Keratinocyte (primary cell): Measurements from ENCODE around the gene MLLT3. TPM values are rescaled to one million over a fixed set of nuclear protein-coding genes. Genes with fewer than 3 reads are reported as not detected.

ENCODE experiments used
- DNase-seq: peaks from one replicate; pipeline ENCODE4 v3.0.0-alpha.2; 2011; ENCODE audit warnings: low read depth, missing footprints, low spot score
- FAIRE-seq: peaks from 2 replicates; lab custom pipeline; 2011; peaks lifted over from hg19 to GRCh38; lab: Jason Lieb, UNC
- H2AFZ ChIP-seq: 2 replicates; pipeline ENCODE4 v1.6.0; 2012; ENCODE audit warnings: low read length, control low read depth, inconsistent platforms; ENCODE audit not compliant: control insufficient read depth
- H3K27ac ChIP-seq: 2 replicates; pipeline ENCODE4 v1.5.1; 2011; ENCODE audit warnings: low read length; ENCODE audit not compliant: control insufficient read depth, insufficient read depth
- H3K27me3 ChIP-seq: 3 replicates; pipeline ENCODE4 v1.6.0; 2011; ENCODE audit warnings: low read length; ENCODE audit not compliant: control insufficient read depth, insufficient read depth; ENCODE audit errors: extremely low read depth
- H3K36me3 ChIP-seq, 2 experiments: 2 replicates in 1 of 2; 3 replicates in 1 of 2; pipeline ENCODE4 v1.5.1; 2011; ENCODE audit warnings: low read length in 2 of 2, mild to moderate bottlenecking in 1 of 2; ENCODE audit not compliant: control insufficient read depth in 2 of 2, insufficient read depth in 2 of 2; ENCODE audit errors: extremely low read depth in 1 of 2
- H3K4me1 ChIP-seq: 3 replicates; pipeline ENCODE4 v1.5.1; 2011; ENCODE audit warnings: low read length; ENCODE audit not compliant: control insufficient read depth, insufficient read depth; ENCODE audit errors: extremely low read depth
- H3K4me2 ChIP-seq: 3 replicates; pipeline ENCODE4 v1.6.0; 2011; ENCODE audit warnings: low read depth, low read length; ENCODE audit not compliant: control insufficient read depth, insufficient read depth; ENCODE audit errors: extremely low read depth
- H3K4me3 ChIP-seq, 3 experiments: fragments of 200-600 bp in 1 of 3; sonication (generic) in 1 of 3; 2 replicates in 2 of 3; 3 replicates in 1 of 3; pipeline ENCODE4 v1.5.1; 2011 to 2016; ENCODE audit warnings: low read length in 3 of 3, mild to moderate bottlenecking in 3 of 3, control low read depth in 2 of 3, inconsistent platforms in 1 of 3, low read depth in 1 of 3, mixed read lengths in 1 of 3, mixed run types in 1 of 3, moderate library complexity in 1 of 3; ENCODE audit not compliant: control insufficient read depth in 2 of 3, insufficient read depth in 2 of 3; ENCODE audit errors: extremely low read depth in 1 of 3
- H3K79me2 ChIP-seq: 2 replicates; pipeline ENCODE4 v1.6.0; 2012; ENCODE audit warnings: low read length; ENCODE audit not compliant: control insufficient read depth, insufficient read depth
- H3K9ac ChIP-seq: 3 replicates; pipeline ENCODE4 v1.6.0; 2011; ENCODE audit warnings: low read length; ENCODE audit not compliant: control insufficient read depth, insufficient read depth; ENCODE audit errors: extremely low read depth
- H3K9me1 ChIP-seq: 3 replicates; pipeline ENCODE4 v1.6.0; 2011; ENCODE audit warnings: low read length; ENCODE audit not compliant: control insufficient read depth, insufficient read depth; ENCODE audit errors: extremely low read depth
- H3K9me3 ChIP-seq: 2 replicates; pipeline ENCODE4 v1.5.1; 2012; ENCODE audit warnings: low read depth, low read length; ENCODE audit not compliant: control insufficient read depth
- H4K20me1 ChIP-seq: 3 replicates; pipeline ENCODE4 v1.6.0; 2011; ENCODE audit warnings: low read length; ENCODE audit not compliant: control insufficient read depth, insufficient read depth; ENCODE audit errors: extremely low read depth
- CTCF ChIP-seq, 3 experiments: IDR thresholded peaks in 1 of 3; conservative IDR thresholded peaks in 1 of 3; optimal IDR thresholded peaks in 1 of 3; 2 replicates in 2 of 3; 3 replicates in 1 of 3; pipeline versions ENCODE3 to v1.5.1; 2011; ENCODE audit warnings: low read length in 3 of 3, mild to moderate bottlenecking in 3 of 3, moderate library complexity in 2 of 3, control low read depth in 1 of 3, inconsistent platforms in 1 of 3; ENCODE audit not compliant: insufficient read depth in 2 of 3; ENCODE audit errors: extremely low read depth in 1 of 3
- EZH2 ChIP-seq: IDR thresholded peaks from one replicate; pipeline ENCODE4 v1.6.1; 2012; ENCODE audit warnings: inconsistent platforms, mild to moderate bottlenecking, low read length, moderate library complexity
- dilution Hi-C: fragments of 300-500 bp; cut with MboI; formaldehyde crosslinking; loops from one replicate; pipeline ENCODE4 v1.7.0; 2020; ENCODE audit warnings: low sequenced_read_pairs; ENCODE audit not compliant: extremely low pct_ligation_motif_present
- polyA plus RNA-seq, 5 experiments: library from polyadenylated mRNA; depleted of rRNA in 3 of 5; stranded (reverse) in 3 of 5; stranded (forward) in 1 of 5; unstranded in 1 of 5; fragments of >200 nt; gene quantifications; 1 replicate in 1 of 5; 2 replicates in 3 of 5; 3 replicates in 1 of 5; pipeline versions ENCODE4 v1.2.1 to v1.2.3, GENCODE V29; 2011 to 2012; ENCODE audit warnings: missing spikeins in 2 of 5, low read depth in 1 of 5, low replicate concordance in 1 of 5

Gene MLLT3
- polyA plus RNA-seq, 1 donor (not counting 4 experiments of a cell fraction or from before 2014, with no cell fraction given), result 17.0 TPM

- Histone ChIP-seq H3K9me1 (no peaks in the 10 kb centered on the region), H3K4me3 (no peak overlapping the region), H3K27ac (no peak overlapping the region), H3K79me2 (no peaks in the 10 kb centered on the region), H3K36me3 (no peaks in the 10 kb centered on the region), H3K9ac (no peak overlapping the region), H3K4me2 (no peak overlapping the region), H4K20me1 (no peaks in the 10 kb centered on the region), H2AFZ (no peak overlapping the region), H3K4me1 (peaks cover 7% of the 10 kb centered on the region), H3K9me3 (no peaks in the 10 kb centered on the region), H3K27me3 (no peaks in the 10 kb centered on the region)
- dilution Hi-C loops, result no loop called here
- FAIRE-seq (no peak), DNase-seq (no peak)
- TF ChIP-seq CTCF (optimal IDR thresholded peaks at IDR 0.05 in 1 of 3, IDR thresholded peaks at IDR 0.05 in 1 of 3, conservative IDR thresholded peaks at IDR 0.05 in 1 of 3; ENCODE audit: extremely low read depth in 1 of 3, insufficient read depth in 2 of 3, low read length in 3 of 3) (no peak), EZH2 (no peak)
Observed at GRCh38 chr9:20488691-20489090, 133.6 kb downstream of the MLLT3 start.

GRCh38 chr9:20486552-20486951 is 135.7 kb downstream of the MLLT3 start:
- Histone ChIP-seq H3K27me3 (no peaks in the 10 kb centered on the region), H3K9me1 (no peaks in the 10 kb centered on the region), H3K27ac (no peak overlapping the region), H3K9me3 (no peaks in the 10 kb centered on the region), H3K4me3 (no peak overlapping the region), H3K9ac (no peak overlapping the region), H3K4me1 (peaks cover 7% of the 10 kb centered on the region), H4K20me1 (no peaks in the 10 kb centered on the region), H3K4me2 (no peak overlapping the region), H2AFZ (no peak overlapping the region), H3K36me3 (no peaks in the 10 kb centered on the region), H3K79me2 (no peaks in the 10 kb centered on the region)
- FAIRE-seq, result no peak
- dilution Hi-C loops, result no loop called here
- TF ChIP-seq EZH2 (no peak), CTCF (optimal IDR thresholded peaks at IDR 0.05 in 1 of 3, IDR thresholded peaks at IDR 0.05 in 1 of 3, conservative IDR thresholded peaks at IDR 0.05 in 1 of 3; ENCODE audit: extremely low read depth in 1 of 3, insufficient read depth in 2 of 3, low read length in 3 of 3) (no peak)
- DNase-seq, result no peak
